ENCODE data around the gene NOL4L. TPM values are rescaled to one million over a fixed set of nuclear protein-coding genes. Genes with fewer than 3 reads are reported as not detected.
A peak's percentile ranks its signal among the peaks of the same experiment; 100 is the strongest.

Gene NOL4L
- total RNA-seq, 1 donor from 2014 or later: 15.4 TPM

GRCh38 chr20:32458837-32459220 lies 126.3 kb downstream of the NOL4L start:
- no peak for DNase-seq (ENCODE audit: low read depth)

GRCh38 chr20:32458061-32458836 lies 126.9 kb downstream of the NOL4L start:
- no peak for DNase-seq (ENCODE audit: low read depth)

DNA sequence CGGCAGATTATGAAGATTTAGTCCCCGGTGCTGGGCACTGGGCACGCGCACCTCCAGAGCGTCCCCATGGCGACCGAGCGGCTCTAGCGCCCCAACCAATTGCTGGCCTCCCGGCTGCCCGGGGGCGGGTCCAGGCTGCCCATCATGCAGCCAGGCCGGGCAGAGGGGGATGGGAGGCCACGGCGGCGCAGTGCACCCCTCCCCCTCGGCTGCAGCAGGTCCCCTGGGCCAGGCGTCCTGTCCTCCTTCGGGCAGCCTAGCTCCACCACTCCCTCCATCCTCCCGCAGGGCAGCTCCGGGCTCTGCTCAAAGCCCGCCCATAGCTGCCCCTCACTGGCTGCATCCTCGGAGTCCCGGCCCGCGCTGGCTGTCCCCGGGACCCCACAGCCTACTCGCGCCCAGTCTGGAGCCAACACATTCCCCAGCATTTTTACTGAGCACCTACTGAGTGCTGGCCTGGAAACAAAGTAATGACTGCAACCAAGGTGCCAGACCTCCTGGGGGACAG lies 127.6 kb downstream of the NOL4L start:
- peak; percentile 68 for DNase-seq (ENCODE audit: low read depth)

GRCh38 chr20:32456869-32457478 lies 128.2 kb downstream of the NOL4L start:
- peak; percentile 60 for DNase-seq (ENCODE audit: low read depth)

DNA sequence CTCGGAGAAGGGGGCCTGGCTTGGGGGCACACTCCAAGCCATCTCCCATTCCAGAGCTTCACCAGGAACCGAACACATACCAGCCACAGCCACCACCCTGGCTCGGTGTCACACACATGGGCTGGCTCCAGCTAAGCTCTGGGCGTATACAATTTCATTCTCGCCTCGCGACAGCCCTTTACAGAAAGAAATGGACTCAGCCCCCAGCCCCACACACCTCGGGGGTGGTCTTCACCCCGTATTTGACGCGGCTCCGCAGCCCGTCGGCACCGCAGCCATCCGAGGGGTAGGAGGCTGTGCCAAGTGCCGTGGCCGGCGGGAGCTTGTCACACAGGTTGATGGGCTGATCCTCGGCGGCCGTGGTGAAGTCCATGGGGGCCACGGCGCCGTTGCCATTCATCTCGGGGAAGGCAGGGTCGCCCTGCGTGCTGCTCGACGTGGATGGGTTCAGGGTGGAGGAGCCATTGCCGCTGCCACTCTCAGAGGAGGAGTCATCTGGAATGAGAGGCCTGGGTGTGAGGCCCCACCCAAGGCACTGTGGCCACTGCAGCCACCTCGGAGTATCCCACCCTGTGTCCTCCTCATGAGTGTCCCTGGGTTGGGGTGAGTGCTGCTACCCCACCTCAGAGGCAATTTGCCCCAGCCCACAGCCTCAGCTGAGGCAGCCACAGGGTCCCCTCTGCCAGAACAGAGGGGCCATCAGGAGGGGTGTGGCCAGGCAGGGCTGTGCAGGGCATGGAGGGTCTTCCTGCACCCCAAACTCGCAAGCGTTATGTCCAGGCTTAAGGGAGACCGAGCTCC lies 129.0 kb downstream of the NOL4L start:
- DNase-seq (ENCODE audit: low read depth): no peak

DNA sequence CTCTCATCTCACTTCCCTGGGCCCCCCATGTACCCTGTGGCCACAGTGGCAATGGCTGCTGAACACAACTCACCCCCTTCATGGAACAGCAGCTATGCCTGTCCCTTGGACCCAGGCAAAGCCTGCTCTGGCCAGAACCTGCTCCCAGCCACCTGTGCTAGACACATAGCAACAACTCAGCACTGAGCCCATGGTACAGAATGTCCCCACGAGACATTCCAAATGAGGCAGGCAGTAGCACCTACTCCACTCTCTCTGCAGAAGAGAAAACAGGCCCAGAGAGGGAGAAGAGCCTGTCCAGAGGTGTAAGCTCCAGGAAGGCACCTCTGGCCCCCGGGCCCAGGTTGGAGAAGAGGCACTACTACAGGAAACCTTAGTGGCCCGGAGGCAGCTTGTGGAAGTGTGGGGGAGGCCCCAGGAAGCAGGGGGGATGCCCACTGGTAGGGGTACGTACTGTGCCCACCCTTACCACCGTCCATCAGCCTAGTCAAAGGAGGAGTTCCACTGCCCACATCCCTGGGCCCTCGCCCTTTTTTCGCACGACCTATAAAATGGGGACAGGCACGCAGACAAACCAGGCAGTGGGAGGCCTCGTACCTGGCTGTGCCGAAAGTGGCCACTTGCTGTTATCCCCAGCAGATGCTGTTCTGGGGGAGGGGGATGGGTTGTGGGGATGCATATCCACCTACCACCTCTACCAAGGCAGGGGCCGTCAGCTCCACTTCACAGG lies 129.8 kb downstream of the NOL4L start:
- DNase-seq (ENCODE audit: low read depth): no peak

DNA sequence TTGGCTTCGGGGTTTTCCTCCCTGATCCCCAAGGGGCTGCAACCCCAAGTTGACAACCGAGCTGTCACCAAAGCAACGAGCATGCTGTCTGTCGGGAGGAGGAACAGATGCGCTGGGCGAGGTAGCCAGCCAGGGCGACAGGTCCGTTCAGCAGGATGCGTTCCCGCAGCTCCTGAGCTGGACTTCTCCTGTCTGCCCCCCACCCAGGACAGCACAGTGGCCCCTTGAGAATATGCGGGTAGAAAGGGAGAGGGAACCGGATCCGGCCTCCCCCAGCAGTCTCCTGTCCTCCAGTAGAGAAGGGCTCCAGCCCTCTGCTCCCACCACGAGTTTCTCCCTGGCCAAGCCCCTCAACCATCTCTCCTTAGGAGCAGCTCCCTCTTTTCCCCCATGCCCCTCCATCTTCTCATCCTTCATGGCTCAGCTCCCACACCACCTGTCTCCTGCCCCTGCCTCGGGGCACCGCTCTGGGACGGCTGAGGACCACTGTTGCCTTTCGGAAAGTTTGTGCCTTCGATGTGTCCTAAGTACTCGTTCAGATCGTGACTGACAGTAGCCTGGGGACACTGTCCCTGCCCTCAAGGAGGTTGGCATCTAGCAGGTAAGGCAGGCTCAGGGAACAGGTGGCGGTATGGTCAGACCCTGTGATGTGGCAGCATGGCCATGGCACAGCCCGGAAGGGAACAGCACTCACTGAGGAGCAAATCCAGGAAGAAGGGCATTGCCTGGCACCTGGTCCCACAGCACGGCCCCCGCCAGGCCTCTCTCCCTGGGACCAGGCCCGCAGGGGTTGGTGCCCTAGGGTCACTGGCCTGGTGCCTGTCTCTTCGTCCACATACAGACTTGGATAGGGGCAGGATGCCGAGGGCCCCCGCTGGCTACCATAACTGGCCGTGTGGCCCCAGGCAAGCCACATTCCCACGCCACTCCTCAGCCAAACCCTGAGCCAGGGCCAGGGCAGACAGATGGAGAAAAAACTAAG lies 130.7 kb downstream of the NOL4L start:
- DNase-seq (ENCODE audit: low read depth): no peak

GRCh38 chr20:32453467-32454163 lies 131.5 kb downstream of the NOL4L start:
- no peak for DNase-seq (ENCODE audit: low read depth)

- DNase-seq (ENCODE audit: low read depth): no peak
These were observed 132.2 kb downstream of the NOL4L start for GRCh38 chr20:32452776-32453466.

DNA sequence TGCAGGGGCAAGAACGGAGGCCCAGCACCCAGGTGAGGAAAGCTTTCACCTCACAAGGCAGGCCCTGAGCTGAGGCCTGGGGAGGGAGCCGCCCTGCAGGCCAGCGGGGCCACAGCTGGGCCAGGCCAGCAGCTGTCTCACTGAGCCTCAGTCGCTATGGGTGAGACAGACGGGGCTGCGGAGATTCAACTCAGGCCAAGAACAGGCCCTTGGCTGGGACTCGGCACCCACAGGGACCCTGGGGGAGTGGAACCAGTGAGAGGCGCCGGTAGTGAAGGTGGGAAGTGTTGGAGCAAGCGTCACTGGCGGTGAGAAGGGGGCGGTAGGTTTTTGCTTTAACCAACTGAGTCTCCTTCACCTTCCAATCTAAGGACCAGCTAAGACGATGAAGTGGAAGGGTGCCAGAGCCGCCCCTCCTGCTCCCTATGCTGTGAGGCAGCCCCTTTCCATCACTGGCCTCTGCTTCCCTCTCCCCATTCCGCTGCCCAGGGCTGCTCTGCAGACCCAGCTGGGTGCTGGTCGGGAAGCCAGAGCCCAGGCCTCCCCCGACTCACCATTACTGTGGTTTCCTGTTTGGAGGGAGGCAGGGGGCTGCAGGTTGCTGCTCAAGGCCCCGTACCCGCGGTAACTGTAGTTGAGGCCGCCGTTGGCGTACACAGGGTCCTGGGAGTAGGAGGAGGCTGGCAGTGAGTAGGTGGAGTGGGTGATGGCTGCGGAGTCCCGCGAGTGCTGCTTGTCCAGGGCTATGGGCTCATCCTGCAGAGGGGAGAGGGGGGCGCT lies 133.3 kb downstream of the NOL4L start:
- no peak for DNase-seq (ENCODE audit: low read depth)

- DNase-seq (ENCODE audit: low read depth): no peak
These were observed 133.8 kb downstream of the NOL4L start for GRCh38 chr20:32451340-32451681.

- DNase-seq (ENCODE audit: low read depth): no peak
These were observed 134.6 kb downstream of the NOL4L start for GRCh38 chr20:32450484-32451061.

- DNase-seq (ENCODE audit: low read depth): no peak
These were observed 135.2 kb downstream of the NOL4L start for GRCh38 chr20:32449890-32450401.

DNA sequence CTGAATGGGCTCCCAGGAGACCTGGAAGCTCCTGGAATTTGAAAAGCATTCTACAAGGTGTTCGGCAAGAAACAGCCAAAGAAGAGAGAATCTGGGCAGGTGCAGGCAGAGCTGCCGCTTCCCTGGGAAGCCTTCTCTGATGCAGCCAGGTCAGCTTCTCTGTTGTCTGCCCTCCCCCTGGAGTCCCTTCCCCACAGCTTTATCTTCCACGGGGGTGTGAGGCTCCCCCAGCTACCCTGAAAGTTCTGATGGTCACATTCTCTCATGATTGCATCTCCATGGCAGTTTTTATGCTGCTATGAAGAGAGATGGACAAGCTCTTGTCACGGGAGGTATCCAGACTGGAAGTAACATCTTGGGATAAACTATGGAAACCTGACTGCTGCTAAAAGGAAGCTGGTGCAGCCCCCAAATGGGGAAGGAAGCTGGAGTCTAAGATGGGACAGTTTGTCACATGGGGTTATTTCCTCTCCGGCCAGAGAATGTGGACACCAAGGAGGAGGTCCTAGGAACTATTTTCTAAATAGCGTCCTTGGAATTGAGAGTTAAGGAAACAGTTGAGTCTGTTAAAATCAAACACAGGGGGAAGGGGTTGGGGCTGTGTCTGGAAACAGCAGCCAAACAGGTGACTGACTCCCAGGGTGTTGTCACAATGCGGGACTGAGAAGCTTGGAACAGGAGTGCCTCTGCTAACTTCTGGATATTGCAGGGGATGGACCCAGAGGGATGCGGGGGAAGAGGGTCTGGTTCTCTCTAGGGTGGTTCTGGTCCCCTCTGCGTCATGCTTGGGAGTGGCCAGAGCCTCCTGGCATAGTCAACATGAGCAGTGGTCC lies 135.9 kb downstream of the NOL4L start:
- DNase-seq (ENCODE audit: low read depth): no peak

- no peak for DNase-seq (ENCODE audit: low read depth)
These were observed 136.7 kb downstream of the NOL4L start for GRCh38 chr20:32448306-32449056.

Data from renal cortical epithelial cell (primary cell).